GM21576 (cell line): ENCODE data around the gene HTR4.
"Not testable (repeated sequence)": the region's sequence is repeated elsewhere in the genome, so short reads cannot be mapped to it uniquely, and the experiment has no call there.

Experiments used
- ATAC-seq: cut with Tn5 transposase; IDR thresholded peaks from one replicate; pipeline ENCODE4 v1.9.1; 2021; ENCODE audit warnings: mild to moderate bottlenecking, moderate library complexity; ENCODE audit not compliant: unreplicated experiment

HTR4 gene

GRCh38 chr5:148482697-148483462 is 171.4 kb downstream of the HTR4 start:
- ATAC-seq = peak; percentile 76

- ATAC-seq = no peak
Observed at GRCh38 chr5:148482196-148482595, 172.1 kb downstream of the HTR4 start.

GRCh38 chr5:148477429-148477828 is 176.9 kb downstream of the HTR4 start:
- ATAC-seq = no peak

DNA sequence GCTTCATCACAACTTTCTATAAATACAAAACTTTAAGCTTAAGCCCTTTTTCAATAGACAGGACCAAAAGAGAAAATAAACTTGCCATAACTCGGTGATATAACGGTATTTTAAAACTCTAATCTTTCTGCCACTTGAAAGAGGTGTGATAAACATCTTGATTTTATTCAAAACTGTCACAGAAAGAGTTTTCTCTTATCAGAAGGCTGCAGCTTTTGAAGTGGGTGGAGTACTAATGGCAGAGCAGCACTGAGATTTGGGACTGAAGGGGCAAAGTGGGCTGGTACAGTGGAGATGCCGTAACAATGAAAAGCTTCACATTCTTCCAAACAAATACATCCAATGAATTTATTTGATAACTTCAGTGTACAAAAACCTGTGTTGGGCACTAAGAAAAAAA is 178.0 kb downstream of the HTR4 start:
- no peak for ATAC-seq

DNA sequence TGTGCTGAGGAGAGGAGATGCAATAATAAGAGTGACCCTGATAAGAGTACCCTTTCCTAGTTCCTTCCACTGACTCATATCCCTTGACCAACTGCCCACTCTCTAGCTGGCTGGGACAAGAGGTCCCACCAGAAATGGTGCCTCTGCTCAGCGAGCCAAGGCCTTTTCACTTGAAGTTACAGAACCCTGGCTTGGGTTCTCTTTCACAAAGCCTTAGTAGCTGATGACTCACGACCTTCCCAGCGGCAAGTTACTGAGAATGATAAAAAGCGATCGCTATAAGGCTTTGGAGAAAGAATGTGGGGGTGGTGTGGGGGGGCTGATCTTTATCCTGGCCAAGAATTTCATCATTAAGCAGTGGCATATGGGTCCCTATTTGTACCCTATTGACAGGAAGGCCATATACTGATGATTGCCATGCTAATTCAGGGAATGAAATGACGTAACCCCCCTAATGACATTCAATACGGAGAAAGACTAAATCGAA is 180.3 kb downstream of the HTR4 start:
- ATAC-seq = no peak

DNA sequence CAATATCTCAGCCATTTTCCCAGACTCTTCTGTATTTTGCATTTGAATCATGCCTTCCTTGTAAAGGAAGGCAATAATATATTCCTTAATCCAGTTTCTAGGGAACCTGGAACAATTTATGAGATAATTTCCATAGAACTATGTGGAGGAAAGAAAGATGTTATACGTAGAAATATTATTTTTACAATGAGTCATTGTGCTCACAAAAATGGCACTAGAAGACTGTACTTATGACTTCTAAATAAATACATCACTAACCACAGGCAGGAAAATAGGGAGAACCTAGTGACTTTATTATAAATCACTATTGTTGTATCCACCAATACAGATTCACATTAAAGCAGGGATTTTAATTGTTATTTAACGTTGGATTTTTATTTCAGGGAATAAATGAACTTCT is 182.9 kb downstream of the HTR4 start:
- no peak for ATAC-seq

DNA sequence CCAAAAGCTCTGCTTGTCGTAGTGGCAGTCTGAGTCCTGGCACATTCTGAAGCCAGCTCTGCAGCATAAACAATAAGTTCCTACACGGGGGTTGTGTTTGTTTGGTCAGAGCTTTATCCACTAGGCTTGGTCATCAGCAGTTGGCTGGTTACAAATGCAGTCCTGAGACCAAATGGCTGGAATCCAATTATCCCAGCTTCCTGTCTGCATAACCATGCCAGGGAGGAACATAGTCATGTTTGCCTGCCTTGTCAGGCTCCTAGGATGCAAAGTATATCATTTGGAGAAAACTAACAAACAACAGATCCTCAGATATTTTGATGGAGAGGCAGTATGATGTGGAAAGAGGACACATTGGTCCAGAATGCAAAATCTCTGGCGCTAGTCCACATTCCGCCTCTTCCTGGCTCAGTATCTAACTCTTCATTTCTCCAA is 184.8 kb downstream of the HTR4 start:
- ATAC-seq = no peak

- ATAC-seq = not testable (repeated sequence)
Observed at GRCh38 chr5:148468746-148469145, 185.6 kb downstream of the HTR4 start.

- no peak for ATAC-seq
Observed at GRCh38 chr5:148467958-148468357, 186.4 kb downstream of the HTR4 start.

GRCh38 chr5:148466236-148466580 is 188.1 kb downstream of the HTR4 start:
- ATAC-seq = no peak

DNA sequence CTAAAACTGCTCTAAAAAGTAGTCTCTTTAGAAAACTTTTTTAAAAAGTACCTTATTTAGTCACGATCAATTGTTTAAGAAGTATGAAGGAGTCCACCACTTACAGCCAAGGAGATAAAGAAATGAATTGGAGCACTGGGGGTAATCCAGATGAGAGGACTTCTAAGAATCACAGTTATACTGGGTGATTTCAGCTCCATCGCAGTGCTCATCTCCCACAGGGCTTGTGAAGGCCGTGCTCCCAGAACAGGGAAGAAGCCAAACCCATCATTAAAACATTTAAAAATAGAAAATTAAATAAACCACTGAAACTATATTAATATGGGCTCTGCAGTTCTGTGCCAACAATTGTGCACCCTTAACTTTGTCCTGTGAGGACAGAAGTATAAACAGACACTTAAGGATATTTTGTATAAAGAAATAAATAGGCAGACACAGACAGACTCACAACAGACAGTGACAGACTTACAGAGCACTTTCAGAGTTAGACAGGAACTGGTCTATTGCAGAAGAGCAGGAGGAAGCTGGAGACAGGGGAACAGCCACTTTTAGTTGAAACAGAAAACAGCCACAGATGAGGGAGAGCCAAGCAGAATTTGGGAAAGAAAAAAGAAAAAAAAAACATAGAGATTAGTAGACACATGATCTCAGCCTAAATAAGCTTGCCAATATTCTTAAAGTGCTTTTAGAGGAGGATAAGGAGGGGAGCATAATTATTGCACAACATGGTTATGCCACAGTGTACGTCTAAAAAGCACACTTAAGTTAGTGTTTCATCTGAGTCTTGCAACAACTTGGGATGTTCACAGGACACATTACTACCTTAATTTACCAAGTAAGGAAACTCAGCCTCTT is 188.7 kb downstream of the HTR4 start:
- ATAC-seq = no peak

DNA sequence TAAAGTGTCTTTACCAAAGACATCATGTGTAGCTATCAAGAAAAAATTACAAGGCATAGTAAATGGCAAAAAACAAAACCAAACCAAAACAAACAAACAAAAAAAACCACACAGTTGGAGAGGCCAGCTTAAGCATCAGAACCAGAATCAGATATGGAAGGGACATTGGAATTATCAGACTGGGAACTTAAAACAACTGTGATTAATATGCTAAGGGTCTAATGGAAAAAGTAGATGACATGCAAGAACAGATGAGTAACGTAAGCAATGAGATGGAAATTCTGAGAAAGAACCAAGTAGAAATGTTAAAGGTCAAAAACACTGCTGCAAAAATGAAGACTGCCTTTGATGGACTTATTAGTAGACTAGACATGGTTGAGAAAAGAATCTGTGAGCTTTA is 194.7 kb downstream of the HTR4 start:
- no peak for ATAC-seq

DNA sequence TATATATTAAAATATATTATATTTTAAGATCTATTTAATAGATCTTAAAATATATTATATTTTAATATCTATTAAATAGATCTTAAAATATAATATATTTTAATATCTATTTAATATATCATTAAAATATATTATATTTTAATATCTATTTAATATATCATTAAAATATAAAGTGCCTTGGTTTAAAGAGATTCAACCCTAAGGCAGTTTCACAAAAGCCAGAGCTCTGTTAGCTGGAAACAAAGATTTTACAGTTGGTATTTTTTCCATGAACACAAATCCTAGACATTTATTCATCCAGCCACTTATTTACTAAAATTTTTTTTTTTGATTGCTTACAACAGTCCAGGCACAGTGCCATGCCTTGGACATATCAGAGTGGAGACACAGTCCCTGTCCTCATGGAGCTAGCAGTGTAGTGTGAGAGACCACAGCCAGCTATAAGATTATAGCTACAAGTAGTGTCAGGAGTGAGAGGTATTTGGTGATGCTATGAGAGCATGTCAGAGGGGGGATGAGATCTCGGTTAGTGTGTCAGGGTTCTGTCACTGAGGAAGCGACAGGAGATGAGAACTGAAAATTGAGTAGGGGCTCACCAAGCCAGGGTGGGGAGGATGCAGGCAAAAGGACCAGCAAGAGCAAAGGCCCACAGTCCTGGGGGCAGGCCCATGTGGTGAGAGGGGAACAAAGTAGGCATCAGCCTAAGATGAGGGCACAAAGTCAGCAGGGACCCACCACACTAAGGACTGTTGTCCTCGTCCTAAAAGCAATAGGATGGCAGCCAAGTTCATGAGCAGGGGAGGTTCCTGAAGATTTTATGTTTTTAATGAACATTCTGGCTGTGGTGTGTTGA is 196.1 kb downstream of the HTR4 start:
- ATAC-seq = no peak

- peak; percentile 76 for ATAC-seq
Observed at GRCh38 chr5:148457183-148457620, 197.1 kb downstream of the HTR4 start.

DNA sequence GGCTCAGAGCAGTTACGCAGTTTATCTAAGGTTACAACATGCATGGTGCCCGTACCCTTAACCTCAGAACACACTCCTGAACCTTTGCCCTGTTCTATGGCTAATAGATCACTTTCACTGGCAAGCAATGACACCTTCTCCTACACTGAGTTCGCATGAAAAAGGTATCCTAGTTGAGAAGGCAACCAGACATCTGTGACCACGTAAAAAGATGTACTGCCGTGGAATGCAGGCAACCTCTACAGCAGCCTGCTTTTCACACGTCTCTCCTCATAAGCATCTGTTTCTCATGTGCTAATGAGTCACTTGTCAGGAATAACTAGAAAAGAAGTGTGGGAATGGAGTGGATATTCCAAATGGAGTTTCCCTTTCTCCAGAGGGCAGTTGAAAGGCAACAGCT is 199.1 kb downstream of the HTR4 start:
- no peak for ATAC-seq

GRCh38 chr5:148454576-148454975 is 199.8 kb downstream of the HTR4 start:
- no peak for ATAC-seq

DNA sequence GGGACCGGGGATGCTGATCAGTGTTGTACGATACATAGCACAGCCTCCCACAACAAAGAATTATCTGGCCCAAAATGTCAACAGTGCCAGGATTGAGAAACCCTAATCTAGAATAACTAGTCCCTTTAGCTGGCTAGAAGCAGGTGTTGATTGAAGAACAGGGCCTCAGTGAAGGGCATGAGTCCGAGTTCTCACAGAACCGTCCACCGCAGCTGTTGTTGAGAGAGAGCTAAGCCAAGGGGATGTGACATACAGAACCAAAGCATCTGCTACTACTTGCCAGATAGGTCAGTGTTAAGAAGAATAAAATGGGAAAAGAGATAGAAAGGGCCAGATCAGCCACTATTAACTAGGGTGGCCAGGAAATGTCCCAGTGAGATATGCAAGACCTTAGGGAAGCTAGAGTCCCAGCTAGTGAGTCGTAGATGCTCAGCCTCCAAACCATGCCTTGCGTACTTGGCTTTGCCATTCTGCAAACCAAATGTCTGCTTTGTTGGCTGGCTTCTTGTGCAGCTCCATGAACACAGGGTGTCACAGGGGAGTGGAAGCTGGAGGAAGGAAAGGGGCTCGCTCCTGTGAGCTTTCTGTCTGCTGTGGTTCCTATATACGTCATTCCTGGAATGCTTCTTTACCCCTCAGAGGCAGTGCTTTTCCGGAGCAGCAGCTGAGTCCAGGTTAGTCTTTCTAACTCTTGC is 201.7 kb downstream of the HTR4 start:
- no peak for ATAC-seq

DNA sequence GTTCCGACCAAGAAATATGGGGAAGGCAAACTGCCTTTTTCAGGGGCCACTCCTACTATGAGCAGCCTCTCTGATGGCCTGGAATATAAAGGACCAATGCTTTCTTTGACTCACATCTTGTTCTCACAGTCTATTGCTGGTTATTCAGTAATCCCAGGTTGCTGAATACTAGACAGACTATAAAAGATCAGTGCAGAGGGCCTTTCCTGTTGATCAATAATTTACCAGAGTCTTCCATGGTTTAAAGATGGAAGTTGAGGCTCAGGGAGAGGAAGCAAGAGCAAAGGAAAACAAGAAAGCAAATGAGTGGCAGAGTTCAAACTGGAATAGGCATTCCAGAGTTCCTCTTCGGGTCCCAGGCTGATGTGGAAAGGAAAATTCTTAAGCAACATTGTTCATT is 207.7 kb downstream of the HTR4 start:
- no peak for ATAC-seq

DNA sequence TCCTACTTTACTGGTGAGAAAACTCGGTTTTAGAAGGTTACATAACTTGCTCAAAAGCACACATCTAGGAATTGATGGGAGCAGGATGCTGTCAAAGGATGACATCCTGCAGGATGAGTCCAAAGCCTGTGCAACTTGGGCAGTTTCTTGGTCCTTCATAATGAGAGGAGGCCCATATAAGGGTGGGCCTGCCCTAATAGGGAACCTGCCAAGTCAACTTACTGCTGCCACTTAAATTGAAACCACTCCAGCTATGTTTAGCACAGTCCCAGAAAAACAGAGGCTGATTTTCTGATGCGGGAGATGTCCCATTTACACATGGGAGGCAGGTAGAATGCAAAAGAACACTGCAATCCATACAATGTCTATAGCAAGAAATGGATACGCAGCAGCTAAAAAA is 208.7 kb downstream of the HTR4 start:
- ATAC-seq = no peak

GRCh38 chr5:148443998-148444397 is 210.3 kb downstream of the HTR4 start:
- peak; percentile 95 for ATAC-seq

DNA sequence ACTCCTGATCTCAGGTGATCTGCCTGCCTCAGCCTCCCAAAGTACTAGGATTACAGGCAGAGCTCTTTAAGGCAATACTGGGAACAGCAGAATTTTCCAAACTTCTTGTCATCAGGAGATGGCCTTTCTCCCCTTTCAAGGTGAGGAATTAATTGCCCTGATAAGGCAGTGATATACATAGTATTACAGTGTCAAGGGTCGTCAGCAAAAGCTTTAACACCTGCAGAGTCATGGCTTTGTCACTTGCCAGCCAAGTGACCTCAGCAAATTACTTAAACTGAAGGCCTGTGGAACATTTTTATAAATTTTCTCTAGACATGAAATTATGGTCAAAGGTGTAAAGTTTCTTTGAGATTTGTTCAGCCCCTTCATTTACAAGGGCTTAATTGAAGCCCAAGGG is 211.1 kb downstream of the HTR4 start:
- no peak for ATAC-seq
